KOPT-K1 (cell line): ENCODE measurements around the gene ZBED1.
"Not testable (repeated sequence)": the region's sequence is repeated elsewhere in the genome, so short reads cannot be mapped to it uniquely, and the experiment has no call there.

Experiments
- H3K27ac ChIP-seq: fragments of 200-600 bp; sonication (generic); 2 replicates; pipeline ENCODE4 v1.5.1; 2016; ENCODE audit warnings: antibody characterized with exemption, mild to moderate bottlenecking, low read depth, low read length; ENCODE audit not compliant: poor library complexity, severe bottlenecking
- H3K36me3 ChIP-seq: fragments of 200-600 bp; sonication (generic); 2 replicates; pipeline ENCODE4 v1.5.1; 2017; ENCODE audit warnings: antibody characterized with exemption, mild to moderate bottlenecking, low read length, moderate library complexity; ENCODE audit not compliant: insufficient read depth
- H3K9me3 ChIP-seq: fragments of 200-600 bp; sonication (generic); 2 replicates; pipeline ENCODE4 v1.5.1; 2017; ENCODE audit warnings: antibody characterized with exemption, low read length, mild to moderate bottlenecking; ENCODE audit not compliant: insufficient read depth, poor library complexity, severe bottlenecking

The ZBED1 gene

GRCh38 chrX:2533424-2533823, 32.6 kb upstream of the ZBED1 start:
- H3K9me3 ChIP-seq, result no peaks in the 10 kb centered on the region
- no peaks in the 10 kb centered on the region for H3K36me3 ChIP-seq
- no peak overlapping the region for H3K27ac ChIP-seq

GRCh38 chrX:2526390-2526789, 25.6 kb upstream of the ZBED1 start:
- Histone ChIP-seq H3K36me3 (no peaks in the 10 kb centered on the region), H3K9me3 (no peaks in the 10 kb centered on the region), H3K27ac (no peak overlapping the region)

- Histone ChIP-seq H3K9me3 (no peaks in the 10 kb centered on the region), H3K27ac (no peak overlapping the region), H3K36me3 (no peaks in the 10 kb centered on the region)
Measured at GRCh38 chrX:2523911-2524310, 23.1 kb upstream of the ZBED1 start.

DNA sequence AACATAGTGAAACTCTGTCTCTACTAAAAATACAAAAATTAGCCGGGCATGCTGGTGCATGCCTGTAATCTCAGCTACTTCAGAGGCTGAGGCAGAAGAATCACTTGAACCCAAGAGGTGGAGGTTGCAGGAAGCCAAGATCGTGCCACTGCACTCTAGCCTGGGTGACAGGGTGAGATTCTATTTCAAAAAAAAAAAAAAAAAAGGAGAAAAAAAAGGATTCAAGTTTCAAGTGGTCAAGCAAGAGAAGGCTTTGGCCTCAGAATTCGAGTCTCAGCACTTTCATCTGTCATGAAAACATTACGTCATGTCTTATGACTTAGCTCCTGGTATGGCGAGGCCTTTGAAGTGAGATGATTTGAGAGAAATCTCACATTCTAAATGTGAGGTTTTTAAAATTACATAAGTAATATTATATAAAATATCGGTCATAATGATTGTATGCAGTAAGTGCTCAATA, 21.2 kb upstream of the ZBED1 start:
- H3K27ac ChIP-seq, result no peak overlapping the region
- no peaks in the 10 kb centered on the region for H3K36me3 ChIP-seq
- H3K9me3 ChIP-seq, result no peaks in the 10 kb centered on the region

GRCh38 chrX:2521092-2521926, 20.5 kb upstream of the ZBED1 start:
- Histone ChIP-seq H3K9me3 (no peaks in the 10 kb centered on the region), H3K27ac (no peak overlapping the region), H3K36me3 (no peaks in the 10 kb centered on the region)

GRCh38 chrX:2520539-2520938, 19.8 kb upstream of the ZBED1 start:
- Histone ChIP-seq H3K36me3 (no peaks in the 10 kb centered on the region), H3K27ac (no peak overlapping the region), H3K9me3 (no peaks in the 10 kb centered on the region)

DNA sequence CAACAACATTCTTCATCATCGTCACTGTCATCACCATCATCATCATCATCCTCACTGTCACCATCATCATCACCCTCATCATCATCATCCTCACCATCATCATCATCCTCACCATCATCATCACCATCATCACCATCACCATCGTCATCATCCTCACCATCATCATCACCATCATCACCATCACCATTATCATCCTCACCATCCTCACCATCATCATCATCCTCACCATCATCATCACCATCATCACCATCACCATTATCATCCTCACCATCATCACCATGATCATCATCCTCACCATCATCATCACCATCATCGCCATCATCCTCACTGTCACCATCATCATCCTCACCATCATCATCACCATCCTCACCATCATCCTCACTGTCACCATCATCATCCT, 18.9 kb upstream of the ZBED1 start:
- H3K9me3 ChIP-seq, H3K27ac ChIP-seq, H3K36me3 ChIP-seq: not testable (repeated sequence)

GRCh38 chrX:2517055-2517454, 16.3 kb upstream of the ZBED1 start:
- H3K27ac ChIP-seq, result no peak overlapping the region
- no peaks in the 10 kb centered on the region for H3K9me3 ChIP-seq
- H3K36me3 ChIP-seq, result no peaks in the 10 kb centered on the region

- Histone ChIP-seq H3K27ac (no peak overlapping the region), H3K9me3 (no peaks in the 10 kb centered on the region), H3K36me3 (no peaks in the 10 kb centered on the region)
Measured at GRCh38 chrX:2516623-2517022, 15.8 kb upstream of the ZBED1 start.

DNA sequence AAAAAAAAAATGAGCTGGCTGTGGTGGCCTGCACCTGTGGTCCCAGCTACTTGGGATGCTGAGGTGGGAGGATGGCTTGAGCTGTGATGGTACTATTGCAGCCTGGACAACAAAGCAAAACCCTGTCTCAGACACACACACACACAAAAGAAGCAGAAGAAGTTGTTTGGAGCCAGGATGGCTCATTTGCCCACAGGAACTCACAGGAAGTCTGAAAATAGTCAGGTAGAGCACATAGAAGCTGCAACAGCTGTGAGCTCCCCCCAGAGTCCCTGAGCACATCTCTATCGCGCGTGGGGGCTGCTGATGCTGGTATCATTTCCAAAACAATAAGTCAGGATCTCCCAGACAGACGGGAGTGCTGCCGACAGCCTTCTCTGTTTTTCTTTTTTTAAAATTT, 13.4 kb upstream of the ZBED1 start:
- H3K9me3 ChIP-seq, result no peaks in the 10 kb centered on the region
- H3K27ac ChIP-seq, result no peak overlapping the region
- no peaks in the 10 kb centered on the region for H3K36me3 ChIP-seq

DNA sequence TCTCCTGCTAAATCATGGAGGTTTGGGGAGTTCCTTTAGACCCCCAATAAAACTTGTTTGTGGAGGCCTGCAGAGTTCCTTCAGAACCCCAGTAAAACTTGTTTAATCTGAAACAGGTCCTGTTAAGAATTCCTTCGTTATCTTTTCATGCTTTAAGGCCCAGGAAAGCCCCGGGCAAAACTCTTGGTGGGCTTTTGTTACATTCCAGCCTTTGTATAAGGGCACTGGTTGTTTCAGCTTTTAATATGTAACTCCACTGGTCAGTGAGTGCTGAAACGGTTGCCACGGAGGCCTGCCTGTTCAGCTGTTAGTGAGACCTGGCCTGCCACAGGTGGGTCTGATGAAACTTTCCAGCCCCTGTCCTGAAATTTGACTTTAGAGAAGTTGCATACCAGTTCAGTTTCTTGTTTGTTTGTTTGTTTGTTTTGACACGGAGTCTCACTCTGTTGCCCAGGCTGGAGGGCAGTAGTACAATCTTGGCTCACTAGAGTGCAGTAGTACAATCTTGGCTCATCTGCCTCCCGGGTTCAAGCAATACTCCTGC, 12.4 kb upstream of the ZBED1 start:
- no peaks in the 10 kb centered on the region for H3K9me3 ChIP-seq
- no peak overlapping the region for H3K27ac ChIP-seq
- H3K36me3 ChIP-seq, result no peaks in the 10 kb centered on the region

GRCh38 chrX:2512501-2512900, 11.7 kb upstream of the ZBED1 start:
- Histone ChIP-seq H3K27ac (no peak overlapping the region), H3K9me3 (no peaks in the 10 kb centered on the region), H3K36me3 (no peaks in the 10 kb centered on the region)

DNA sequence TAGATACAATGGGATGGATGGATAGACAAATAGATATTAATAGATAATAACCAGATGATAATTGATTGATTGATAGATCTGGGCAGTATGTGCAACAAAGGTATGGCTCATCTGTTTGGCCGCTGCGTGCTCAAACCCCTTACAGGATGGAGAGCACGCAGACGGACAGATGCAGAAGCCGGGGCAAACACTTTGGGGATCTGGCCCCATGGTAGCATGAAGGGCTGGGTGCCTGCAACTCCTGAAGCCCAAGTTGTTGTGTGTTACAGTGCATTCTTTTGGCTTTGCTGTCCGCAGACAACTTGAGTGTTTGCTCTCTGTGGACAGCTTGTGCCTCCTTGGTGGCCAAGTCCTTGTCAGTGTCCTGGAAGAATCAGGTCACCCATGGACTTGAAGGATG, 10.6 kb upstream of the ZBED1 start:
- Histone ChIP-seq H3K9me3 (no peaks in the 10 kb centered on the region), H3K36me3 (no peaks in the 10 kb centered on the region), H3K27ac (no peak overlapping the region)

- no peaks in the 10 kb centered on the region for H3K9me3 ChIP-seq
Measured at GRCh38 chrX:2508648-2509335, 8.0 kb upstream of the ZBED1 start.

DNA sequence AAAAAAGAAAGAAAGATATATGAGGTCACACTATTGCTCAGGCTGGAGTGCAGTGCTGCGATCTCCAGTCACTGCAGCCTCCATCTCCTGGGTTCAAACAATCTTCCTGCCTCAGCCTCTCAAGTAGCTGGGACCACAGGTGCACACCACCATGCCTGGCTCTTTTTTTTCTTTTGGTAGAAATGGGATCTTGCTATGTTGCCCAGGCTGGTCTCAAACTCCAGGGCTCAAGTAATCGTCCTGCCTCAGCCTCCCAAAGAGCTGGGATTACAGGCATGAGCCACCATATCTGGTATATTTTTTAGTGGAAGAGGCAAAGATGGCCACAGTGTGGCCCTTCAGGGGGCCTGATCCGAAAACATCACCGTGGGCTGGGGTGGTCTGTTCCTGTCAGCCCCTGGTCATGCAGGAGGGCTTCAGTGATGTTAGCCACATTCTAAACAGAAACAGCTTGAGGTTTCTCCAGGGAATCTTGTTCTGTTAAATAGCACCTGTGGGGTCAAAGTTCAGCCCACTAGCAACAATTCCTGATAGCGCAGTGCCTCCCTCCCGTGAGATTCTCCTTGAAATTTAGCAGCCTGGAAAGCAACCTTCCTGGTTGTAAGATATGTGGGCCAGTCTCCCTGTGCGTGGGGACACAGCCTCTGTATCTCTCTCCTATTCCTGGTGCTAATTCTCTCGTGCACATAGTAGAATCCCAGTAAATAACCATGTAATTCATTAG, 7.3 kb upstream of the ZBED1 start:
- Histone ChIP-seq H3K27ac (no peak overlapping the region), H3K36me3 (no peaks in the 10 kb centered on the region), H3K9me3 (no peaks in the 10 kb centered on the region)

More at GRCh38 chrX:2508648-2509335, 8.0 kb upstream of the ZBED1 start:
- Histone ChIP-seq H3K36me3 (no peaks in the 10 kb centered on the region), H3K27ac (no peak overlapping the region)
